ENCODE data around the gene CYB561D1. TPM values are rescaled to one million over a fixed set of nuclear protein-coding genes. Genes with fewer than 3 reads are reported as not detected.

Gene CYB561D1
- total RNA-seq, 1 donor from 2014 or later, result 10.2 TPM

DNA sequence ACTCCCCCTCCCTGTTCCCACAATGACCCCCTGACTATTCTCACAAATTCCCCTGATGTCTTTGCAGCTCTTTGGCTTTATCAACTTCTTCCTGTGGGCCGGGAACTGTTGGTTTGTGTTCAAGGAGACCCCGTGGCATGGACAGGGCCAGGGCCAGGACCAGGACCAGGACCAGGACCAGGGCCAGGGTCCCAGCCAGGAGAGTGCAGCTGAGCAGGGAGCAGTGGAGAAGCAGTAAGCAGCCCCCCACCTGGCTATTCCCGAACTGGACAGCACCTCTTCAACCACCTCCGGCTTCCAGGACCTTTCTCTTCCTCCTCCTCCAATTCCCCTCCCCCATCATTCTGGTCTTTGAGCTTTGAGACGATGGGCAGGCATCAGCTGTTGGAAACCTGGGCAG lies 14.6 kb upstream of the CYB561D1 start:
- Mint-ChIP-seq H3K4me3 (ENCODE audit: unreplicated experiment) (no peak overlapping the region), H3K9me3 (ENCODE audit: unreplicated experiment) (no peaks in the 10 kb centered on the region), H3K27ac (ENCODE audit: unreplicated experiment) (no peak overlapping the region), H3K4me1 (ENCODE audit: unreplicated experiment) (peaks cover 11% of the 10 kb centered on the region), H3K27me3 (ENCODE audit: unreplicated experiment) (peaks cover 61% of the 10 kb centered on the region), H3K36me3 (ENCODE audit: unreplicated experiment) (no peaks in the 10 kb centered on the region)
- TF ChIP-seq, protein P1, sequence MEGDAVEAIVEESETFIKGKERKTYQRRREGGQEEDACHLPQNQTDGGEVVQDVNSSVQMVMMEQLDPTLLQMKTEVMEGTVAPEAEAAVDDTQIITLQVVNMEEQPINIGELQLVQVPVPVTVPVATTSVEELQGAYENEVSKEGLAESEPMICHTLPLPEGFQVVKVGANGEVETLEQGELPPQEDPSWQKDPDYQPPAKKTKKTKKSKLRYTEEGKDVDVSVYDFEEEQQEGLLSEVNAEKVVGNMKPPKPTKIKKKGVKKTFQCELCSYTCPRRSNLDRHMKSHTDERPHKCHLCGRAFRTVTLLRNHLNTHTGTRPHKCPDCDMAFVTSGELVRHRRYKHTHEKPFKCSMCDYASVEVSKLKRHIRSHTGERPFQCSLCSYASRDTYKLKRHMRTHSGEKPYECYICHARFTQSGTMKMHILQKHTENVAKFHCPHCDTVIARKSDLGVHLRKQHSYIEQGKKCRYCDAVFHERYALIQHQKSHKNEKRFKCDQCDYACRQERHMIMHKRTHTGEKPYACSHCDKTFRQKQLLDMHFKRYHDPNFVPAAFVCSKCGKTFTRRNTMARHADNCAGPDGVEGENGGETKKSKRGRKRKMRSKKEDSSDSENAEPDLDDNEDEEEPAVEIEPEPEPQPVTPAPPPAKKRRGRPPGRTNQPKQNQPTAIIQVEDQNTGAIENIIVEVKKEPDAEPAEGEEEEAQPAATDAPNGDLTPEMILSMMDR (IDR thresholded peaks at IDR 0.05), result no peak
- no peak for DNase-seq (ENCODE audit: extremely low spot score, unreplicated experiment)

DNA sequence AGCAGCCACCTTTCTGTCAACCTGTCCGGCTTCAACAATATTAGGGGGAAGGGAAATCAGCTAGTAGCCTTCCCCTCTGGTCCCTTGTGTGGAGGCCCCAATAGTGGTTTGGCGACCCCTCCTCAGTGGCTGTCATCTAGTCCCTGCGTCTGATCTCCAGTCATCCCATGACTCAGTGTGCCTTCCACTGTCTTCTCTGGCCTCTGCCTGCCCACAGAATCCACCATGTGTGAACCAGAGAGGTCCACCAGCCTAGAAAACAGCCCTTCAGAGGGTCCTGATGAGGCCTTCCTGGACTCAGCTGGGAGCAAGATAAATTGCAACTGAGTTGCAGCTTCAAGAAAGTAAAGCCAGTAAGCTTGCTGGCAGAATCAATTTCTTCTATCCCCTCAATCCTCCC lies 14.0 kb upstream of the CYB561D1 start:
- H3K9me3 Mint-ChIP-seq (ENCODE audit: unreplicated experiment), result no peaks in the 10 kb centered on the region
- H3K4me1 Mint-ChIP-seq (ENCODE audit: unreplicated experiment), result peaks cover 16% of the 10 kb centered on the region
- peaks cover 55% of the 10 kb centered on the region for H3K27me3 Mint-ChIP-seq (ENCODE audit: unreplicated experiment)
- no peaks in the 10 kb centered on the region for H3K36me3 Mint-ChIP-seq (ENCODE audit: unreplicated experiment)
- no peak overlapping the region for H3K4me3 Mint-ChIP-seq (ENCODE audit: unreplicated experiment)
- no peak overlapping the region for H3K27ac Mint-ChIP-seq (ENCODE audit: unreplicated experiment)
- TF ChIP-seq, protein P1 (IDR thresholded peaks at IDR 0.05), result no peak
- DNase-seq (ENCODE audit: extremely low spot score, unreplicated experiment), result no peak

DNA sequence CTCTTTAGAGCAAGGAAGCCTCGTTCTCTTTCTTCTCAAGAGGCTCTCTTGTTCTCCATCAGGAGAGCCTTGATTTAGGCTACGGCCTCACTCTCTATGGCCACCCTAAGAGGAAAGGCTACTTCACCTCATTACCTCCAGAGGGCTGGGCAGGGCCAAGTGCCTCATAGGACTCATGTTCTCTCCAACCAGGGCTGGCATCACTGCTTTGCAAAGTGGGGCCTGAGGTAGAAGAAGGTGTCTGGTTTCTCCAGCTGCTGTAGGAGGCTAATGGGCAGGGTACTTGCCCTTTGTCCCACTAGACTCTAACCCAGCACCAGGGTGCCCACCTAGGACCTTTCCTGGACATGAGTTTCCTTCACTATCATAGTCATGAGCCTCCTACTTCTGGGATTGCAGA lies 12.2 kb upstream of the CYB561D1 start:
- Mint-ChIP-seq H3K27ac (ENCODE audit: unreplicated experiment) (no peak overlapping the region), H3K4me1 (ENCODE audit: unreplicated experiment) (peaks cover 23% of the 10 kb centered on the region), H3K9me3 (ENCODE audit: unreplicated experiment) (no peaks in the 10 kb centered on the region), H3K27me3 (ENCODE audit: unreplicated experiment) (peaks cover 42% of the 10 kb centered on the region), H3K36me3 (ENCODE audit: unreplicated experiment) (peaks cover 3% of the 10 kb centered on the region), H3K4me3 (ENCODE audit: unreplicated experiment) (no peak overlapping the region)
- no peak for DNase-seq (ENCODE audit: extremely low spot score, unreplicated experiment)
- TF ChIP-seq, protein P1 (IDR thresholded peaks at IDR 0.05), result no peak

DNA sequence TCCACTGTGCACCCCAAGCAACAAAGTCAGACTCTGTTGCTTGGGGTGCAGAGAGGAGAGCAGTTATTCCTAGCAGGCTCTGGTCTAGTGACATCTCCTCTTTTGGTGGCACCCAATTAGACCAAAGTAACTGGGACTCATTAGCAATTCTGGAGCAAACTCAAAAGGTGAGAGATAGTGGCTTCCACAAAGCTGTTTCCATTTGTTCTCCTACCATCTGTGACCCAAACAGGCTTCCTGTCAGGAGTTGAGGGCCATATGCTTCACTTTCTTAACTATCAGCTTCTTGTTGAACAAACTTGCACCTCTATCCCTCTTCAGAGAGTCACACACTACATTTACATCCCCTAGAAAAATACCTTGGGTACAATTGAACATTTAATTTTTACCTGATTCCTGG lies 11.7 kb upstream of the CYB561D1 start:
- DNase-seq (ENCODE audit: extremely low spot score, unreplicated experiment), result no peak
- Mint-ChIP-seq H3K9me3 (ENCODE audit: unreplicated experiment) (no peaks in the 10 kb centered on the region), H3K27ac (ENCODE audit: unreplicated experiment) (no peak overlapping the region), H3K4me1 (ENCODE audit: unreplicated experiment) (peaks cover 23% of the 10 kb centered on the region), H3K36me3 (ENCODE audit: unreplicated experiment) (peaks cover 3% of the 10 kb centered on the region), H3K27me3 (ENCODE audit: unreplicated experiment) (peaks cover 42% of the 10 kb centered on the region), H3K4me3 (ENCODE audit: unreplicated experiment) (no peak overlapping the region)
- TF ChIP-seq, protein P1 (IDR thresholded peaks at IDR 0.05), result no peak

DNA sequence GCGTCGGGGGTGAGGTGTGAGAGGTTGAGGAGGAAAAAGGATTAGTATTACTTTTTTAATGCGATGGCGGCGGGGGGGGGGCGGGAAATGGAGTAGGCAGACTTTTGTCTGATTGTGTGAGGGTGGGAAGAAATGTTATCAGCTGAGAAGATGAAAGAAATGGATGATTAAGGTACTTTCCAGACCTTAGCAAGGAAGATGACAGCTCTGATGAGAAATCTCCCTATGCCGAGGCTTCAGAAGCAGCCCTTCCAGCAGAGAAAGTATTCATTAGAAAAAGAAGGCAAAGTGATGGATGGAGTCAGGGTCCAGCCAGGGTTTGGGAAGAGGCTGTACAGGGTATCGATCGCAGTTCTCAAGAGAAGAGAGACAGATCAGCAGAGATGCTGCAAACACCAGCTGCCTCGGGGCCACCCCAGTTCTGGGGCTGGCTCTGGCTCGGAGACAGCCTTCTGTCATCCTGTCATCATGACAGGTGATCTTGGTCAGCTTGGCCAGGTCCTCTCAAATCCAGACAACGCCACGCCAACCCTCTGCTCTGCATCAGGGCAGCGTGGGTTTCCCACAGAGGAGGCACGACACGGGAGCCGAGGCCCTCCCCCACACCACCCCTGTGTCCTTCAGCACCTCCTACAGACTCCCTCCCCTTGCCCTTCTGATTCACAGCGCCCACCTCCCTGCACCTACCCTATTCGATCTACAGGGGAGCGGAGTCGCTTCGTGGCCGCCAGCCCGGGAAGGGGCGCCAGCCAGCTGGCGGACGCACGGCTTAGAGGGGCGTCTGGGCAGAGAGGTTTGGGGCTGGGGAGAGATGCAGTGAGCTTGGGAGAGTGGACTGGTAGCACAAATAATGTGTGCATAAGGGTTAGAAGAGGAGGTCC lies 10.9 kb upstream of the CYB561D1 start:
- no peak for DNase-seq (ENCODE audit: extremely low spot score, unreplicated experiment)
- H3K4me1 Mint-ChIP-seq (ENCODE audit: unreplicated experiment), result peaks cover 23% of the 10 kb centered on the region
- H3K27ac Mint-ChIP-seq (ENCODE audit: unreplicated experiment), result no peak overlapping the region
- peaks cover 39% of the 10 kb centered on the region for H3K27me3 Mint-ChIP-seq (ENCODE audit: unreplicated experiment)
- TF ChIP-seq, protein P1 (IDR thresholded peaks at IDR 0.05), result no peak
- H3K9me3 Mint-ChIP-seq (ENCODE audit: unreplicated experiment), result no peaks in the 10 kb centered on the region
- H3K4me3 Mint-ChIP-seq (ENCODE audit: unreplicated experiment), result peak overlapping the region; percentile 88
- peaks cover 3% of the 10 kb centered on the region for H3K36me3 Mint-ChIP-seq (ENCODE audit: unreplicated experiment)
